HCT116 (cell line): Measurements from ENCODE around the gene ABCA3. TPM values are rescaled to one million over a fixed set of nuclear protein-coding genes. Genes with fewer than 3 reads are reported as not detected.

ENCODE experiments used
- ATAC-seq: fragments of 200-7000 bp; cut with Tn5 transposase; 2 replicates; pipeline ENCODE4 v1.9.1; 2020; ENCODE audit warnings: mild to moderate bottlenecking, moderate library complexity
- BruUV-seq: library from RNA; stranded (reverse); fragments of 400-500 nt; replicated peaks from 2 replicates; lab custom pipeline; 2021; lab: Mats Ljungman, UMichigan
- CTCF ChIA-PET: fragments of 300-600 bp; sonication (Branson Sonifier 250); formaldehyde crosslinking; loops from one replicate; lab custom pipeline; 2021; ENCODE audit warnings: antibody characterized with exemption; lab: Charles Lee
- POLR2A ChIA-PET: fragments of 300-600, 350-600 bp; sonication (Branson Sonifier 250); formaldehyde crosslinking; loops from one replicate; lab custom pipeline; 2021; ENCODE audit warnings: antibody characterized with exemption; lab: Charles Lee
- RAD21 ChIA-PET, 2 experiments: fragments of 300-600 bp; sonication (Branson Sonifier 250); formaldehyde crosslinking; loops; one replicate each; lab custom pipeline; 2023; ENCODE audit warnings: low total read pairs in 2 of 2; ENCODE audit not compliant: uncharacterized antibody in 2 of 2, unreplicated experiment in 2 of 2, low non-redundant PET in 1 of 2; lab: Charles Lee
- DNase-seq: peaks from one replicate; pipeline ENCODE4 v3.0.0-alpha.2; 2010; ENCODE audit warnings: low read depth, low spot score
- H2AFZ ChIP-seq: fragments of 200-600 bp; shearing (Covaris generic), sonication (generic); 2 replicates; pipeline ENCODE4 v1.6.1; 2017; ENCODE audit warnings: low read depth, mixed run types, mixed read lengths, antibody characterized with exemption, low read length; ENCODE audit not compliant: poor library complexity, severe bottlenecking
- H3K27ac ChIP-seq: 2 replicates; pipeline ENCODE4 v1.5.1; 2012; ENCODE audit warnings: low read depth, low read length
- H3K27me3 ChIP-seq: fragments of 200-600 bp; sonication (generic); 2 replicates; pipeline ENCODE4 v1.6.1; 2016; ENCODE audit warnings: mixed run types, low read length, mixed read lengths; ENCODE audit not compliant: insufficient read depth
- H3K36me3 ChIP-seq, 2 experiments: fragments of 200-500 bp in 1 of 2; fragments of 200-600 bp in 1 of 2; sonication (Bioruptor generic) in 1 of 2; sonication (generic) in 1 of 2; 2 replicates each; pipeline versions ENCODE4 v1.5.1 to v1.6.1; 2014 to 2016; ENCODE audit warnings: low read length in 2 of 2, inconsistent platforms in 1 of 2, mixed read lengths in 1 of 2, mixed run types in 1 of 2; ENCODE audit not compliant: insufficient read depth in 2 of 2, control insufficient read depth in 1 of 2
- H3K4me1 ChIP-seq, 2 experiments: fragments of 200-600 bp in 1 of 2; sonication (generic) in 1 of 2; 2 replicates each; pipeline versions ENCODE4 v1.5.1 to v1.6.1; 2012 to 2017; ENCODE audit warnings: low read length in 2 of 2, inconsistent platforms in 1 of 2, mild to moderate bottlenecking in 1 of 2, mixed read lengths in 1 of 2, mixed run types in 1 of 2, moderate library complexity in 1 of 2; ENCODE audit not compliant: insufficient read depth in 2 of 2, control insufficient read depth in 1 of 2
- H3K4me2 ChIP-seq: fragments of 200-600 bp; sonication (generic); 2 replicates; pipeline ENCODE4 v1.6.1; 2017; ENCODE audit warnings: mixed run types, low read length, mixed read lengths
- H3K4me3 ChIP-seq, 2 experiments: fragments of 200-600 bp in 1 of 2; sonication (generic) in 1 of 2; replicated peaks in 1 of 2; 2 replicates each; pipeline ENCODE4 v1.5.1; 2011 to 2016; ENCODE audit warnings: low read length in 2 of 2, control low read depth in 1 of 2, low read depth in 1 of 2, mild to moderate bottlenecking in 1 of 2, mixed read lengths in 1 of 2, mixed run types in 1 of 2
- H3K79me2 ChIP-seq: fragments of 200-600 bp; sonication (generic); 2 replicates; pipeline ENCODE4 v1.6.1; 2017; ENCODE audit warnings: mild to moderate bottlenecking, mixed run types, low read length, moderate library complexity, mixed read lengths; ENCODE audit not compliant: insufficient read depth
- H3K9ac ChIP-seq: fragments of 200-600 bp; sonication (generic); 2 replicates; pipeline ENCODE4 v1.6.1; 2016; ENCODE audit warnings: low read length, mixed read lengths
- H3K9me2 ChIP-seq: fragments of 200-600 bp; sonication (generic), shearing (Covaris generic); 2 replicates; pipeline ENCODE4 v1.6.1; 2017; ENCODE audit warnings: mixed run types, mild to moderate bottlenecking, moderate library complexity; ENCODE audit not compliant: insufficient read depth
- H3K9me3 ChIP-seq, 2 experiments: fragments of 200-500 bp in 1 of 2; fragments of 200-600 bp in 1 of 2; sonication (Bioruptor generic) in 1 of 2; sonication (generic) in 1 of 2; 2 replicates each; pipeline ENCODE4 v1.6.1; 2014 to 2017; ENCODE audit warnings: low read length in 2 of 2, mixed read lengths in 2 of 2, inconsistent platforms in 1 of 2, low read depth in 1 of 2, mild to moderate bottlenecking in 1 of 2, mixed run types in 1 of 2, moderate library complexity in 1 of 2; ENCODE audit not compliant: control insufficient read depth in 1 of 2, insufficient read depth in 1 of 2
- H4K20me1 ChIP-seq: fragments of 200-600 bp; sonication (generic), shearing (Covaris generic); 2 replicates; pipeline ENCODE4 v1.6.1; 2017; ENCODE audit warnings: mixed run types, mild to moderate bottlenecking, moderate library complexity; ENCODE audit not compliant: insufficient read depth
- POLR2AphosphoS5 ChIP-seq: IDR thresholded peaks from 2 replicates; pipeline ENCODE4 v1.6.1; 2011; ENCODE audit warnings: mild to moderate bottlenecking, low read depth, low read length, moderate library complexity
- TCF7L2 ChIP-seq: IDR thresholded peaks from 2 replicates; pipeline ENCODE4 v1.7.0; 2011; ENCODE audit warnings: borderline replicate concordance, inconsistent platforms; ENCODE audit not compliant: insufficient read depth, insufficient read length; ENCODE audit errors: extremely low read depth
- ZNF274 ChIP-seq: fragments of 200-500 bp; sonication (Bioruptor generic); IDR thresholded peaks from 2 replicates; pipeline ENCODE4 v1.6.1; 2014; ENCODE audit warnings: mild to moderate bottlenecking, low read depth, low read length, inconsistent platforms
- intact Hi-C: fragments of 100-400 bp; cut with micrococcal nuclease; formaldehyde crosslinking; loops from 2 replicates; pipeline ENCODE4 v1.10.0; 2022
- total RNA-seq: library from RNA; stranded (reverse); gene quantifications from one replicate; pipeline ENCODE4 v1.2.1, GENCODE V29; 2021; ENCODE audit not compliant: unreplicated experiment

ABCA3 gene
- total RNA-seq, 1 experiment from 2014 or later, result 5.4 TPM

GRCh38 chr16:2246301-2246885 is 94.1 kb downstream of the ABCA3 start:
- no peak overlapping the region for H2AFZ ChIP-seq
- peaks cover 21 to 48% of the 10 kb centered on the region in 2 experiments; a peak in 3 of 4 replicates for H3K36me3 ChIP-seq
- no peaks in the 10 kb centered on the region for H3K9me2 ChIP-seq
- ChIA-PET CTCF (no interaction called here), RAD21 (no interaction called here), POLR2A (no interaction called here)
- no peaks in the 10 kb centered on the region for H3K27me3 ChIP-seq
- intact Hi-C loops, result no loop called here
- TF ChIP-seq POLR2AphosphoS5 (0 out of 2 replicates have a peak, but pooled peaks have one; percentile 9), ZNF274 (no peak)
- peak overlapping the region; percentile 22; the same call in 1 of the 2 replicates for H3K27ac ChIP-seq
- no peak overlapping the region for H3K9ac ChIP-seq
- no peaks in the 10 kb centered on the region for H4K20me1 ChIP-seq
- H3K4me1 ChIP-seq, result peaks cover 5 to 18% of the 10 kb centered on the region in 2 experiments
- H3K4me2 ChIP-seq, result no peak overlapping the region
- H3K79me2 ChIP-seq, result peaks cover 80% of the 10 kb centered on the region
- ATAC-seq (no peak), DNase-seq (no peak)
- BruUV-seq, result no TSS peak
- H3K9me3 ChIP-seq, result no peaks in the 10 kb centered on the region
- H3K4me3 ChIP-seq, result no peak overlapping the region

GRCh38 chr16:2244926-2245795 is 95.4 kb downstream of the ABCA3 start:
- peaks cover 5 to 15% of the 10 kb centered on the region in 2 experiments for H3K4me1 ChIP-seq
- peaks cover 70% of the 10 kb centered on the region for H3K79me2 ChIP-seq
- H3K4me2 ChIP-seq, result no peak overlapping the region
- no peaks in the 10 kb centered on the region for H4K20me1 ChIP-seq
- peak overlapping the region; percentile 25; the same call in 1 of the 2 replicates for H3K27ac ChIP-seq
- no peak for TF ChIP-seq TCF7L2
- TF ChIP-seq POLR2AphosphoS5, result 0 out of 2 replicates have a peak, but pooled peaks have one; percentile 1
- ChIA-PET CTCF (no interaction called here), POLR2A (no interaction called here), RAD21 (no interaction called here)
- H3K9me2 ChIP-seq, result no peaks in the 10 kb centered on the region
- BruUV-seq, result no TSS peak
- peaks cover 21 to 48% of the 10 kb centered on the region in 2 experiments; a peak in 3 of 4 replicates for H3K36me3 ChIP-seq
- no peak overlapping the region for H3K9ac ChIP-seq
- H2AFZ ChIP-seq, result no peak overlapping the region
- DNase-seq (no peak), ATAC-seq (no peak)
- no peaks in the 10 kb centered on the region for H3K27me3 ChIP-seq
- intact Hi-C loops, result no loop called here
- no peaks in the 10 kb centered on the region for H3K9me3 ChIP-seq
- H3K4me3 ChIP-seq, result no peak overlapping the region
